OCI-LY3 (cell line): ENCODE measurements around the gene RGS9.

Experiments
- H2AFZ ChIP-seq: fragments of 200-600, 300-600 bp; shearing (Covaris generic); 2 replicates; pipeline ENCODE4 v1.6.0; 2014; ENCODE audit warnings: antibody characterized with exemption, low read depth, low read length
- H3K27ac ChIP-seq: fragments of 200-600, 300-600 bp; sonication (generic); 2 replicates; pipeline ENCODE4 v1.5.1; 2014; ENCODE audit warnings: mild to moderate bottlenecking, low read length, moderate library complexity, mixed read lengths
- H3K27me3 ChIP-seq: fragments of 200-600, 300-600 bp; sonication (generic); 2 replicates; pipeline ENCODE4 v1.6.1; 2014; ENCODE audit warnings: low read depth, low read length, mixed read lengths
- H3K36me3 ChIP-seq: fragments of 200-600, 300-600 bp; sonication (generic); replicated peaks from 2 replicates; pipeline ENCODE3; 2014; ENCODE audit warnings: low read depth, low read length, mixed read lengths
- H3K4me1 ChIP-seq: fragments of 300-600, 200-600 bp; sonication (generic); 2 replicates; pipeline ENCODE4 v1.6.1; 2014; ENCODE audit warnings: low read length, mixed read lengths
- H3K4me2 ChIP-seq: fragments of 200-600, 300-600 bp; sonication (generic); 2 replicates; pipeline ENCODE4 v1.6.1; 2014; ENCODE audit warnings: low read length, mixed read lengths
- H3K4me3 ChIP-seq: fragments of 300-600, 200-600 bp; sonication (generic); 2 replicates; pipeline ENCODE4 v1.5.1; 2014; ENCODE audit warnings: antibody characterized with exemption, mild to moderate bottlenecking, low read length, moderate library complexity
- H3K79me2 ChIP-seq: fragments of 300-600, 200-600 bp; shearing (Covaris generic); 2 replicates; pipeline ENCODE4 v1.6.1; 2014; ENCODE audit warnings: mild to moderate bottlenecking, low read length, mixed read lengths
- H3K9ac ChIP-seq: fragments of 300-600, 200-600 bp; shearing (Covaris generic); 2 replicates; pipeline ENCODE4 v1.6.0; 2014; ENCODE audit warnings: mild to moderate bottlenecking, low read length, moderate library complexity
- H3K9me3 ChIP-seq: fragments of 200-600, 300-600 bp; shearing (Covaris generic); 2 replicates; pipeline ENCODE4 v1.6.1; 2014; ENCODE audit warnings: low read length, mixed read lengths; ENCODE audit not compliant: insufficient read depth
- H4K20me1 ChIP-seq: fragments of 200-600, 300-600 bp; sonication (generic); 2 replicates; pipeline ENCODE4 v1.6.1; 2016; ENCODE audit warnings: low read length, mixed read lengths; ENCODE audit not compliant: insufficient read depth
- EZH2phosphoT487 ChIP-seq: fragments of 200-600 bp; shearing (Covaris generic); IDR thresholded peaks from 2 replicates; pipeline ENCODE4 v1.6.1; 2018; ENCODE audit warnings: antibody characterized with exemption, mixed run types, low read depth
- TF ChIP-seq, protein P1 (sequence below): fragments of 200-600, 300-600 bp; sonication (generic); IDR thresholded peaks from 2 replicates; pipeline ENCODE4 v1.5.1; 2014; ENCODE audit warnings: antibody characterized with exemption, low read length, low read depth

Gene RGS9

DNA sequence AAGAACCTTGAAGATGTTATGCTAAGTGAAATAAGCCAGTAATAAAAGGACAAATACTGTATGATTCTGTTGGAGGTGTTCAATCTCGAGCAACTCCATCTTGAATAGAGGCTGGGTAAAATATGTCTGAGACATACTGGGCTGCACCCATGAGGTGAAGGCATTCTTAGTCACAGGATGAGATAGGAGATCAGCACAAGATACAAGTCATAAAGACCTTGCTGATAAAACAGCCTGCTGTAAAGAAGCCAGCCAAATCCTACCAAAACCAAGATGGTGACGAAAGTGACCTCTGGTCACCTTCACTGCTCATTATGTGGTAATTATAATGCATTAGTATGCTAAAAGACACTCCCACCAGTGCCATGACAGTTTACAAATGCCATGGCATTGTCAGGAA is 98.1 kb downstream of the RGS9 start:
- Histone ChIP-seq H3K4me1 (peaks cover 4% of the 10 kb centered on the region), H3K79me2 (no peaks in the 10 kb centered on the region), H3K36me3 (no peaks in the 10 kb centered on the region), H3K9me3 (no peaks in the 10 kb centered on the region), H2AFZ (no peak overlapping the region), H3K4me3 (no peak overlapping the region), H3K9ac (no peak overlapping the region), H3K27ac (no peak overlapping the region), H4K20me1 (no peaks in the 10 kb centered on the region), H3K4me2 (no peak overlapping the region), H3K27me3 (peaks cover 13% of the 10 kb centered on the region)
- TF ChIP-seq, protein P1, sequence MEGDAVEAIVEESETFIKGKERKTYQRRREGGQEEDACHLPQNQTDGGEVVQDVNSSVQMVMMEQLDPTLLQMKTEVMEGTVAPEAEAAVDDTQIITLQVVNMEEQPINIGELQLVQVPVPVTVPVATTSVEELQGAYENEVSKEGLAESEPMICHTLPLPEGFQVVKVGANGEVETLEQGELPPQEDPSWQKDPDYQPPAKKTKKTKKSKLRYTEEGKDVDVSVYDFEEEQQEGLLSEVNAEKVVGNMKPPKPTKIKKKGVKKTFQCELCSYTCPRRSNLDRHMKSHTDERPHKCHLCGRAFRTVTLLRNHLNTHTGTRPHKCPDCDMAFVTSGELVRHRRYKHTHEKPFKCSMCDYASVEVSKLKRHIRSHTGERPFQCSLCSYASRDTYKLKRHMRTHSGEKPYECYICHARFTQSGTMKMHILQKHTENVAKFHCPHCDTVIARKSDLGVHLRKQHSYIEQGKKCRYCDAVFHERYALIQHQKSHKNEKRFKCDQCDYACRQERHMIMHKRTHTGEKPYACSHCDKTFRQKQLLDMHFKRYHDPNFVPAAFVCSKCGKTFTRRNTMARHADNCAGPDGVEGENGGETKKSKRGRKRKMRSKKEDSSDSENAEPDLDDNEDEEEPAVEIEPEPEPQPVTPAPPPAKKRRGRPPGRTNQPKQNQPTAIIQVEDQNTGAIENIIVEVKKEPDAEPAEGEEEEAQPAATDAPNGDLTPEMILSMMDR, result no peak
- TF ChIP-seq EZH2phosphoT487, result no peak

DNA sequence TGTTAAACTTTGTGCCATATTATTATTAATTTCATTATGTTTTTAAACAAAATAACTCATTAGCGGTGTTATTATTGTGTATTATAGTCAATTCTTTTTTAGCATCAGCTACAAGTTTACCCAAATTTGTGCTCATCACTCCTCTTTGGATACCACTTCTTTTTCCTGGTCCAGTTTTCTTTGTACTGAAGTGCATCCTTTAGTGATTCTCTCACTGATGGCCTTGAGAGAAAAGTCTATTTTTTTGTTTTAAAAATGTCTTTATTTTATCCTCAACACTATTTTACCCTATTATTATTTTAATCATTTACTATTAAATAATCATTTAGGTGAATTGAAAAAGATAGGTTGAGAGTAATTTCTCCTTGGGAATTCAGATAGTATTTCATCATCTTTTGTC is 99.2 kb downstream of the RGS9 start:
- H3K79me2 ChIP-seq, result no peaks in the 10 kb centered on the region
- H3K9ac ChIP-seq, result no peak overlapping the region
- H3K27me3 ChIP-seq, result peaks cover 13% of the 10 kb centered on the region
- H3K36me3 ChIP-seq, result no peaks in the 10 kb centered on the region
- no peaks in the 10 kb centered on the region for H3K9me3 ChIP-seq
- H3K4me1 ChIP-seq, result no peaks in the 10 kb centered on the region
- TF ChIP-seq, protein P1, result no peak
- no peak for TF ChIP-seq EZH2phosphoT487
- H3K4me2 ChIP-seq, result no peak overlapping the region
- H3K27ac ChIP-seq, result no peak overlapping the region
- no peak overlapping the region for H2AFZ ChIP-seq
- no peaks in the 10 kb centered on the region for H4K20me1 ChIP-seq
- H3K4me3 ChIP-seq, result no peak overlapping the region

- H4K20me1 ChIP-seq, result no peaks in the 10 kb centered on the region
- H3K4me1 ChIP-seq, result no peaks in the 10 kb centered on the region
- no peaks in the 10 kb centered on the region for H3K9me3 ChIP-seq
- no peak overlapping the region for H3K4me2 ChIP-seq
- H3K36me3 ChIP-seq, result no peaks in the 10 kb centered on the region
- TF ChIP-seq EZH2phosphoT487, result no peak
- TF ChIP-seq, protein P1, result no peak
- H3K27me3 ChIP-seq, result peaks cover 15% of the 10 kb centered on the region
- no peak overlapping the region for H3K27ac ChIP-seq
- H3K79me2 ChIP-seq, result no peaks in the 10 kb centered on the region
- no peak overlapping the region for H3K4me3 ChIP-seq
- H2AFZ ChIP-seq, result no peak overlapping the region
- H3K9ac ChIP-seq, result no peak overlapping the region
These were observed 106.9 kb downstream of the RGS9 start for GRCh38 chr17:65243838-65244625.

DNA sequence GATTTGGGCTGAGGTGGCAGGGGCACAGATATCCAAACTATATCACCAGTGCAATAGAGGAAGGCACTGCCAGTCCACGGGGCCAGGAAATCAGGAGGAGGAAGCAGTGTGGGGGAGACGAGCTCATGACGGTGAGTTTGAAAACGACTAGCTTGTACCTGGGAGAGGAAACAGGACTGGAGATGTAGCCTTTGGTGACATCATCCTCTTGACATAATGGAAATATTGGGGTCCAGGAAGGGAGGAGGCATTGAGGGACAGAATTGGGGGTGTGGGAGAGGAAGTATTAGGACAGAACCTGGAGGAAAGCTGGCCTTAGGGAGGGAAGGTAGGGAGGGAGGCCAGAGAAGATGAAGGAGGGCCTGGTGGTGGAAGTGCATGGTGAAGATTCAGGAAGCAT is 109.1 kb downstream of the RGS9 start:
- no peaks in the 10 kb centered on the region for H3K79me2 ChIP-seq
- H3K4me1 ChIP-seq, result no peaks in the 10 kb centered on the region
- H4K20me1 ChIP-seq, result no peaks in the 10 kb centered on the region
- H2AFZ ChIP-seq, result no peak overlapping the region
- H3K27ac ChIP-seq, result no peak overlapping the region
- H3K36me3 ChIP-seq, result no peaks in the 10 kb centered on the region
- no peaks in the 10 kb centered on the region for H3K9me3 ChIP-seq
- no peak overlapping the region for H3K4me2 ChIP-seq
- no peak overlapping the region for H3K9ac ChIP-seq
- no peak for TF ChIP-seq EZH2phosphoT487
- TF ChIP-seq, protein P1, result no peak
- no peak overlapping the region for H3K4me3 ChIP-seq
- peaks cover 15% of the 10 kb centered on the region for H3K27me3 ChIP-seq
